Kidney (tissue), 14 donors: ENCODE data around the gene NXPH4. TPM values are rescaled to one million over a fixed set of nuclear protein-coding genes. Genes with fewer than 3 reads are reported as not detected.
A peak's percentile ranks its signal among the peaks of the same experiment; 100 is the strongest.

Experiments used
- DNase-seq, 5 donors: peaks; one replicate each; pipeline ENCODE4 v3.0.0-alpha.2; 2013 to 2020
- FAIRE-seq: peaks from 2 replicates; lab custom pipeline; 2012; peaks lifted over from hg19 to GRCh38; lab: Jason Lieb, UNC
- H3K27ac ChIP-seq, 2 donors: one replicate each; pipeline ENCODE4 v1.7.0; 2013; ENCODE audit warnings: low read depth in 2 of 2, low read length in 2 of 2, inconsistent platforms in 1 of 2
- H3K27me3 ChIP-seq: one replicate; pipeline ENCODE4 v1.7.1; 2013; ENCODE audit warnings: low read length, inconsistent platforms; ENCODE audit not compliant: control insufficient read depth, insufficient read depth
- H3K36me3 ChIP-seq, 3 donors: one replicate each; pipeline versions ENCODE4 v1.7.0 to v1.7.1; 2013; ENCODE audit warnings: low read length in 3 of 3, control low read depth in 1 of 3, inconsistent platforms in 1 of 3; ENCODE audit not compliant: insufficient read depth in 3 of 3, control insufficient read depth in 2 of 3
- H3K4me1 ChIP-seq, 3 donors: one replicate each; pipeline versions ENCODE4 v1.7.0 to v1.7.1; 2013; ENCODE audit warnings: low read length in 3 of 3, inconsistent platforms in 1 of 3, low read depth in 1 of 3; ENCODE audit not compliant: control insufficient read depth in 2 of 3, insufficient read depth in 2 of 3
- H3K4me3 ChIP-seq, 3 donors: one replicate each; pipeline versions ENCODE4 v1.7.0 to v1.8.1; 2013; ENCODE audit warnings: low read length in 3 of 3, control low read depth in 1 of 3, inconsistent platforms in 1 of 3
- H3K9ac ChIP-seq, 3 donors: one replicate each; pipeline versions ENCODE4 v1.7.0 to v1.7.1; 2013; ENCODE audit warnings: low read length in 3 of 3, control low read depth in 1 of 3, inconsistent platforms in 1 of 3
- H3K9me3 ChIP-seq, 3 donors: one replicate each; pipeline versions ENCODE4 v1.7.0 to v1.7.1; 2013; ENCODE audit warnings: low read length in 3 of 3, control low read depth in 1 of 3, inconsistent platforms in 1 of 3; ENCODE audit not compliant: control insufficient read depth in 2 of 3, insufficient read depth in 1 of 3
- intact Hi-C: fragments of 100-400 bp; cut with DNase I; formaldehyde crosslinking; loops from one replicate; pipeline ENCODE4 v1.11.1; 2022
- polyA plus RNA-seq: library from polyadenylated mRNA; stranded (reverse); fragments of 350-450 nt; fragmentation: Illumina TruSeq; extraction: RNeasy Lipid Tissue Mini Kit (QIAGEN cat#74804); gene quantifications from one replicate; pipeline ENCODE4 v1.2.3, GENCODE V29; 2014; ENCODE audit warnings: low read depth, low replicate concordance; ENCODE audit not compliant: insufficient read depth
- total RNA-seq: library from RNA; stranded (reverse); fragmentation: NEBNext Ultra II Directional; extraction: Animal tissue kit (Norgen Biotek cat#: 25700); gene quantifications from one replicate; pipeline ENCODE4 v1.2.1, GENCODE V29; 2021
- TF ChIP-seq, protein P1 (sequence below): IDR thresholded peaks from 3 replicates; pipeline ENCODE4 v1.5.1; 2012; ENCODE audit warnings: mild to moderate bottlenecking, moderate library complexity, borderline replicate concordance; ENCODE audit not compliant: insufficient read depth; ENCODE audit errors: extremely low read depth
- donor health status: control.
- donor health status: control.
- donor health status: control.
- donor health status: control.
- donor health status: control.
- donor health status: DM: yes; HTN: yes; CAD: no.
- donor health status: Normal renal cell carcinoma (clear cell type).

NXPH4 gene
- total and polyA plus RNA-seq, 2 donors from 2014 or later, result 0.16 to 0.71 TPM

DNA sequence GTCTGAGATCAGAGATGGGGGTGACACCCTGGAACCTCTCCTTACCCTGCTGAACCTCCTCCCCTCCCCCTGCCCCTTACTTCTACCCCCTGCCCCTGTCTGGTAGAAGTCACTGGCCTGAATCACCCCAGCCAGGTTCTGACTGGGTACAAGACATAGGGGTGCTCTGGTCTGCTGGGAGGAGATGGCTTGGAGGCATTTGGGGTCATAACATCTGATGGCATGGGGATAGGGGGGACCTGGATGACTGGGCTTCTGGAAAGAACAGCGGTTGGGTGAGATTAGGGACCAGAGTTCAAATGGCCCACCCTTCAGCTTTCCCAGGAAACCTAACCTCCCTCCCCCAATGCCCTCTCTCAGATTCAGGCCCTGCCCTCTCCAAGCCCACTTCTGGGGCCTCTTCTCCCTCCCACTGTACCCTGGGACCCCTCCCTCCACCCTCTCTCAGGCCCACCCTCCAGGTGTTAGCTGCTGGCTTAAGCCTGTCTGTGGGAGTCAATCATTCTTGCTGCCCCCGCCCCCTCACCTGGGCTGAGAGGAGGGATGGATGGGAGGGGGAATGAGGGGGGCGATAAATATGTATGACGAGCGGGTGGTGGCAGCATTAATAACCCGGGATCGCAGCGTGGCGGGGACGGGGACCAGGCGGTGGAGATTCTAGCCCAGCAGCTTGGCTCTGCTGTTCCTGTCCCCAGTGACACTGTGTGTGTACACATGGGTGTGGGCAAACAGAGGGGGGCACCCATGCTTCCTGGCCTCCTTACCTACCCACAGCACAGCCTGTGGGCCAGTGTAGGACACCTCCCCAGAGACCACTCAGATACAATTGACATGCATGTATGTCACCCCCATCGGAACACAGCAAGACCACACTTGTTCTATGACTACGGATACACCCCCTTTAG lies 5.9 kb downstream of the NXPH4 start:
- Histone ChIP-seq H3K4me1 (peaks cover 0 to 4% (median 2%) of the 10 kb centered on the region in 3 donors), H3K36me3 (no peaks in the 10 kb centered on the region), H3K27ac (no peak overlapping the region), H3K4me3 (no peak overlapping the region), H3K9me3 (no peaks in the 10 kb centered on the region), H3K27me3 (peaks cover 34% of the 10 kb centered on the region), H3K9ac (no peak overlapping the region)
- intact Hi-C loops, result no loop called here
- no peak for FAIRE-seq
- peak in 1 of 5 donors; percentile 68 for DNase-seq
- TF ChIP-seq, protein P1, sequence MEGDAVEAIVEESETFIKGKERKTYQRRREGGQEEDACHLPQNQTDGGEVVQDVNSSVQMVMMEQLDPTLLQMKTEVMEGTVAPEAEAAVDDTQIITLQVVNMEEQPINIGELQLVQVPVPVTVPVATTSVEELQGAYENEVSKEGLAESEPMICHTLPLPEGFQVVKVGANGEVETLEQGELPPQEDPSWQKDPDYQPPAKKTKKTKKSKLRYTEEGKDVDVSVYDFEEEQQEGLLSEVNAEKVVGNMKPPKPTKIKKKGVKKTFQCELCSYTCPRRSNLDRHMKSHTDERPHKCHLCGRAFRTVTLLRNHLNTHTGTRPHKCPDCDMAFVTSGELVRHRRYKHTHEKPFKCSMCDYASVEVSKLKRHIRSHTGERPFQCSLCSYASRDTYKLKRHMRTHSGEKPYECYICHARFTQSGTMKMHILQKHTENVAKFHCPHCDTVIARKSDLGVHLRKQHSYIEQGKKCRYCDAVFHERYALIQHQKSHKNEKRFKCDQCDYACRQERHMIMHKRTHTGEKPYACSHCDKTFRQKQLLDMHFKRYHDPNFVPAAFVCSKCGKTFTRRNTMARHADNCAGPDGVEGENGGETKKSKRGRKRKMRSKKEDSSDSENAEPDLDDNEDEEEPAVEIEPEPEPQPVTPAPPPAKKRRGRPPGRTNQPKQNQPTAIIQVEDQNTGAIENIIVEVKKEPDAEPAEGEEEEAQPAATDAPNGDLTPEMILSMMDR, result no peak

DNA sequence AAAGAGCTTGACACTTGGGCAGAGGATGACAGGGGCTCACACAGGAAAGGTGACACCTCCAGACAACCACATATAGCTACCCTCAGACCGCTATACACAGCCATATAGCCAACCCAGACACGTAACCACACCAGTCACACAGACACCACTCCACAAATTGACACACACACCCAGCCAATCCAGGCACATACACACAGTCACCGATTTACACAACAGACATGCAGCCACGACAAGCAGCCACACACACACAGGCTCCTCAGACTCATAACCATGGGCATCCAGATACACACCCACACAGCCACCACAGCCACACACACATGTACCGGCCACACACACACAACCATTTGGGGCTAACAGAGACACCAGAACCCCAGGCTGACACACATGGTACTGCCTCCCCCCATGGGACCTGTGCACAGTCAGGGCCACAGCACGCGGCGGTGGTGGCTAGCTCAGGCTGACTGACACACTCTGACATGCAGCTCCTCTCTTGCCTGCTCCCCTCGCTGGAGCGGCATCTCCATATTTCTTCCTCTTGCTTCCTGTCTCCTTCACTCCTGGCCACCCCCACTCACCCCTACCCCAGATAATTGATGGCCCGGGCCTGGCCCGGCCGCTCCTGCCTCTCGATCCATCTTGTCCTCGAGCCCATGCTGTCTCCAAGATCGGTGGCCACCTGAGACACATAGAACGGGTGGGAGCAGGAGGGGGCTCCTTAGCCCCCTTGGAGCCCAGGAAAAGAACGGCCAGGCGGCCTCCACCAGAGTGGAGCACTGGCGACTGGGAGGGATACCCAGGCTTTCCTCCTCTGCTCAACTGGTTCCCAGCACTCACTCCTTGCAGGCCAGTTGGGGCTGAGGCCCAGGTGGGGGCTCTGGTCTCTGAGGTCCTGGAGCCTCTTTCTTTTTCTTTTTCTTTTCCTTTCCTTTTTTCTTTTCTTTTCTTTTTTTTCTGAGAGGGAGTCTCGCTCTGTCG lies 6.9 kb downstream of the NXPH4 start:
- no peaks in the 10 kb centered on the region for H3K9me3 ChIP-seq
- H3K9ac ChIP-seq, result no peak overlapping the region
- intact Hi-C loops, result no loop called here
- H3K27me3 ChIP-seq, result peaks cover 31% of the 10 kb centered on the region
- no peak for FAIRE-seq
- DNase-seq, result peak in 4 of 5 donors; percentile 57 to 74 (median 64)
- H3K27ac ChIP-seq, result no peak overlapping the region
- TF ChIP-seq, protein P1, result no peak
- no peak overlapping the region for H3K4me3 ChIP-seq
- H3K36me3 ChIP-seq, result no peaks in the 10 kb centered on the region
- peaks cover 0 to 2% (median 2%) of the 10 kb centered on the region in 3 donors for H3K4me1 ChIP-seq

DNA sequence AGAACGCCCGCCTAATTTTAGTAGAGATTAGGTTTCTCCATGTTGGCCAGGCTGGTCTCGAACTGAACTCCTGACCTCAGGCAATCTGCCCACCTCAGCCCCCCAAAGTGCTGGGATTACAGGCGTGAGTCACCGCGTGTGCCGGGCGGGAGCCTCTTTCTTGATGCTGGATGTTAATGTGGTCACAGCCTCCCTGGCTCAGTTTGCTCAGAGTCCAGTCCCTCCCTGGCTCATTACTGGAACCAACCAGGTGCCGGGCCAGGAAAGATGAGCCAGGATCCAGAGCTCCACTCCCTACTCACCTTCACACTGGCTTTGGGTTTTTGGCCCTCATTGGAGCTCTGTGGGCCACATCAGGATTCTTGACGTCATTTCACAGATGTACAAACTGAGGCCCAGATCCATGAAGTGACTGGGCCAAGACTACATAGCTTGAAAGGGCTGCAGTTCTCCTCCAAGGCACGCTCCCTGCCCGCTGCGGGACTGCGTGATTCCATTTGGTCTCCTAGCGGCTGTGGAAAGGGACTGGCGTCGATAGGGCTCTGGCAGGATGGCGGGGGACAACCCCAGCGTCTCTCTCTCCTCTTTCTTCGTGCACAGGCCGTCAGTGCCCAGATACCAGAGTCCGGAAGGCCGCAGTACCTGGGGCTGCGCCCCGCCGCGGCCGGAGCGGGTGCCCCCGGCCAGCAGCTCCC lies 7.8 kb downstream of the NXPH4 start:
- peaks cover 25% of the 10 kb centered on the region for H3K27me3 ChIP-seq
- peaks cover 2 to 4% (median 2%) of the 10 kb centered on the region in 3 donors for H3K4me1 ChIP-seq
- DNase-seq, result no peak
- intact Hi-C loops, result no loop called here
- TF ChIP-seq, protein P1, result no peak
- no peaks in the 10 kb centered on the region for H3K9me3 ChIP-seq
- FAIRE-seq, result no peak
- no peak overlapping the region for H3K4me3 ChIP-seq
- no peak overlapping the region for H3K27ac ChIP-seq
- H3K9ac ChIP-seq, result no peak overlapping the region
- H3K36me3 ChIP-seq, result no peaks in the 10 kb centered on the region
